Sigmoid colon (tissue), 4 donors: ENCODE data around the gene CWC27.

Source experiments
- CTCF ChIP-seq, 4 experiments: fragments of 450-650 bp in 3 of 4; fragments of 200-600 bp in 1 of 4; IDR thresholded peaks; one replicate each; pipeline ENCODE4 v1.5.1; 2016 to 2019; ENCODE audit warnings: antibody characterized with exemption in 4 of 4, mild to moderate bottlenecking in 3 of 4, moderate library complexity in 2 of 4
- POLR2A ChIP-seq, 2 donors: fragments of 450-650 bp; IDR thresholded peaks; one replicate each; pipeline ENCODE4 v1.6.1; 2016; ENCODE audit warnings: antibody characterized with exemption in 2 of 2, mild to moderate bottlenecking in 2 of 2, moderate library complexity in 2 of 2
- POLR2AphosphoS5 ChIP-seq, 4 donors: sonication (generic); formaldehyde crosslinking; IDR thresholded peaks; one replicate each; pipeline ENCODE4 v1.6.1; 2017; ENCODE audit warnings: antibody characterized with exemption in 4 of 4

DNA sequence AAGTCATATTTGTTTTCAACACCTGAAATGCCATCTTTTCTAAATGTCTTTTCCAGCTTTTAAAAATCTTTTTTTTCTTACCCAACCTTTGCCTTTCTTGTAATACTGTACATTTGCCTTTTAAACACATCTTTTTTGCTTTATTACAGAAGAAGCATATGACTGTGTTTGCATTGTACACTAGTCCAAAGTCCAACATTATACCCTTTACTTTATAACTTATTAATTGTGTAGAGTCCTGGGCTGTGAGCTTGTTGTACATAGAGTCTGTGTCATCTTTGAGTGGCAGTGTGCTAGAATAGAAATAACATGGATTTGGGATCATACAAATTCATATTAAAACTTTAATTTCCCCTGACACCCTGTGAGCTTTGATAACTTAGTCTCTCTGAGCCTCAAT is 23.7 kb downstream of the CWC27 start:
- TF ChIP-seq POLR2A (IDR thresholded peaks at IDR 0.05): no peak
- TF ChIP-seq CTCF (IDR thresholded peaks at IDR 0.05): no peak
- TF ChIP-seq POLR2AphosphoS5 (IDR thresholded peaks at IDR 0.05): no peak
